GM23338 (cell line): ENCODE data around the gene DUSP18. TPM values are rescaled to one million over a fixed set of nuclear protein-coding genes. Genes with fewer than 3 reads are reported as not detected.
"Not testable (repeated sequence)": the region's sequence is repeated elsewhere in the genome, so short reads cannot be mapped to it uniquely, and the experiment has no call there.

Experiments
- ATAC-seq: fragments of 200-7000 bp; cut with Tn5 transposase; 3 replicates; pipeline ENCODE4 v1.9.1; 2020
- DNase-seq: peaks from one replicate; pipeline ENCODE4 v3.0.0-alpha.2; 2015; ENCODE audit warnings: low spot score
- H2AFZ ChIP-seq: fragments of 200-600 bp; sonication (generic); 2 replicates; pipeline ENCODE4 v1.8.0; 2016; ENCODE audit warnings: antibody characterized with exemption, mild to moderate bottlenecking, moderate library complexity
- H3F3A ChIP-seq: fragments of 200-600 bp; sonication (generic); replicated peaks from 2 replicates; pipeline ENCODE4 v1.8.0; 2017; ENCODE audit warnings: antibody characterized with exemption, mixed run types, low read depth
- H3K27ac ChIP-seq: fragments of 200-600 bp; sonication (generic); 2 replicates; pipeline ENCODE4 v1.6.1; 2016; ENCODE audit warnings: low read depth
- H3K27me3 ChIP-seq: fragments of 200-600 bp; sonication (generic); 2 replicates; pipeline ENCODE4 v1.8.0; 2016; ENCODE audit warnings: mild to moderate bottlenecking, mixed run types, moderate library complexity; ENCODE audit not compliant: insufficient read depth
- H3K36me3 ChIP-seq: fragments of 200-600 bp; sonication (generic); 2 replicates; pipeline ENCODE4 v1.8.0; 2016; ENCODE audit warnings: mild to moderate bottlenecking; ENCODE audit not compliant: insufficient read depth
- H3K4me1 ChIP-seq: fragments of 200-600 bp; sonication (generic); 2 replicates; pipeline ENCODE4 v1.8.0; 2016; ENCODE audit warnings: mild to moderate bottlenecking, moderate library complexity; ENCODE audit not compliant: insufficient read depth
- H3K4me2 ChIP-seq: fragments of 200-600 bp; sonication (generic); 2 replicates; pipeline ENCODE4 v1.7.1; 2017; ENCODE audit warnings: mixed run types
- H3K4me3 ChIP-seq: fragments of 200-600 bp; sonication (generic); 2 replicates; pipeline ENCODE4 v1.6.1; 2016; ENCODE audit warnings: mixed run types
- H3K79me2 ChIP-seq: fragments of 200-600 bp; sonication (generic); replicated peaks from 2 replicates; pipeline ENCODE4 v1.8.0; 2017; ENCODE audit warnings: mild to moderate bottlenecking; ENCODE audit not compliant: insufficient read depth
- H3K9me2 ChIP-seq: fragments of 200-600 bp; sonication (generic); 2 replicates; pipeline ENCODE4 v1.8.0; 2017; ENCODE audit not compliant: insufficient read depth
- H4K20me1 ChIP-seq: fragments of 200-600 bp; sonication (generic); replicated peaks from 2 replicates; pipeline ENCODE4 v1.8.0; 2017; ENCODE audit warnings: mild to moderate bottlenecking; ENCODE audit not compliant: insufficient read depth
- H3K27ac Mint-ChIP-seq: 2 replicates; pipeline ENCODE4 v1.8.0; 2020; ENCODE audit warnings: inconsistent platforms, mild to moderate bottlenecking, moderate library complexity, mixed read lengths
- H3K27me3 Mint-ChIP-seq: 3 replicates; pipeline ENCODE4 v1.8.0; 2022; ENCODE audit warnings: low read depth, mild to moderate bottlenecking, moderate library complexity, mixed read lengths, inconsistent platforms; ENCODE audit not compliant: insufficient read depth, poor library complexity
- H3K36me3 Mint-ChIP-seq: 3 replicates; pipeline ENCODE4 v1.8.0; 2021; ENCODE audit warnings: low read depth, mild to moderate bottlenecking, inconsistent platforms, moderate library complexity, mixed read lengths
- H3K4me1 Mint-ChIP-seq: 3 replicates; pipeline ENCODE4 v1.8.0; 2020; ENCODE audit warnings: mild to moderate bottlenecking, inconsistent platforms, mixed read lengths
- H3K4me3 Mint-ChIP-seq: 3 replicates; pipeline ENCODE4 v1.8.0; 2021; ENCODE audit warnings: moderate library complexity, mild to moderate bottlenecking, inconsistent platforms, mixed read lengths
- H3K9me3 Mint-ChIP-seq: 3 replicates; pipeline ENCODE4 v1.8.0; 2020; ENCODE audit warnings: moderate library complexity, mild to moderate bottlenecking, inconsistent platforms, mixed read lengths
- POLR2AphosphoS5 ChIP-seq: IDR thresholded peaks from 2 replicates; pipeline ENCODE4 v1.6.1; 2016; ENCODE audit warnings: antibody characterized with exemption, low read depth
- polyA plus RNA-seq: library from polyadenylated mRNA; unstranded; fragments of >200 nt; fragmentation: Nextera tagmentation; extraction: Ambion mirVana; gene quantifications from 2 replicates; pipeline ENCODE4 v1.2.1, GENCODE V29; 2016
- total RNA-seq: library from RNA; depleted of rRNA; stranded (reverse); fragments of >200 nt; shearing (Covaris generic); gene quantifications from 2 replicates; pipeline ENCODE4 v1.2.3, GENCODE V29; 2014
- TF ChIP-seq, protein P1 (sequence below): IDR thresholded peaks from 2 replicates; pipeline ENCODE4 v1.6.1; 2016; ENCODE audit warnings: antibody characterized with exemption
- TF ChIP-seq, protein P2 (sequence below), 2 experiments: fragments of 200-600 bp in 1 of 2; sonication (generic) in 1 of 2; conservative IDR thresholded peaks; 2 replicates each; pipeline versions ENCODE4 v1.5.1 to v1.6.1; 2016 to 2017; ENCODE audit warnings: antibody characterized with exemption in 2 of 2, low read depth in 2 of 2, mild to moderate bottlenecking in 2 of 2, moderate library complexity in 1 of 2

DUSP18 gene
- total and polyA plus RNA-seq, 2 experiments from 2014 or later = 2.2 to 2.7 TPM

DNA sequence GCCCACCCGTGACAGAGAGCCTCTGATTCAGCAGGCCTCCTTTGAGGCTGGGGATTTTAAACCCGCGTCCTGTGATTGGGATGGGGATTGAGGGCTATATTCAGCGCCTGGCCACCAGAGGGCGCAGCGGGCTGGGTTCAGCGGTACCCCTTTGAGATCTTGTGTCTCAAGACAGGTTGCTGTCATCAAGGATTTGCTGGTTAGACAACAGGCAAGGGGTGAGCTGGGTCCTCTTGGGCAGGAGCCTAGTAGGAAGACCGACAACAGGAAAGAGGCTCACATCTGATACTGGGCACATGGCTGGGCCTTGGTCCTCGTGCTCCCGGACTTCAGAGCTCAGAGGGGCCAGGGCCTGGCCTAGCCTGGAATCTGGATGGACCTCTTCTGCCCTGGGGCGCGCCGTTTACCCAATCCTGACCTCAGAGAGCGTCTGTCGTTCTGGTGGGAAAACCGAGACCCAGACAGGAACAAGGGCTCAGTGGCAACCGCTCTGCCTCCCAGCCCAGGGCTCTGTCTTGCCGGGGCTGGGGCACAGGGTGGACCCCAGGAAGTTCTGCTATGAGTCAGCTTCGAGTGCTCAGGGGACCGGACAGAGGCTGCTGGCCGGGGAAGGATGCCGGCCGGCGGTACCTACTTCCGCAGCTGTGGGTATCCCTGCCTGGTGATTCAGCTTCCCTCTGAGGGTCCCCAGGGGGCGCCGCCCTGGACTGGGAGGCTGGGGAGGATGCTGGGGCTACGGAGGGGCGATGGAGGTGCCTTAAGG, 33.0 kb downstream of the DUSP18 start:
- Histone ChIP-seq H3K36me3 (peaks cover 2% of the 10 kb centered on the region; the same call in 1 of the 2 replicates), H3K9me2 (no peaks in the 10 kb centered on the region), H3F3A (0 out of 2 replicates have a peak, but pooled peaks cover 2% of the 10 kb centered on the region), H3K27ac (no peak overlapping the region), H3K4me3 (peak overlapping the region; percentile 80), H3K4me2 (peak overlapping the region; percentile 97), H3K27me3 (0 out of 2 replicates have a peak, but pooled peaks cover 3% of the 10 kb centered on the region), H3K4me1 (peaks cover 10% of the 10 kb centered on the region; the same call in 1 of the 2 replicates), H2AFZ (peak overlapping the region; percentile 99), H4K20me1 (no peaks in the 10 kb centered on the region), H3K79me2 (no peaks in the 10 kb centered on the region)
- DNase-seq (peak; percentile 91), ATAC-seq (peak; percentile 61)
- peaks cover 29% of the 10 kb centered on the region for H3K36me3 Mint-ChIP-seq
- peaks cover 20% of the 10 kb centered on the region for H3K27me3 Mint-ChIP-seq
- TF ChIP-seq, protein P1, sequence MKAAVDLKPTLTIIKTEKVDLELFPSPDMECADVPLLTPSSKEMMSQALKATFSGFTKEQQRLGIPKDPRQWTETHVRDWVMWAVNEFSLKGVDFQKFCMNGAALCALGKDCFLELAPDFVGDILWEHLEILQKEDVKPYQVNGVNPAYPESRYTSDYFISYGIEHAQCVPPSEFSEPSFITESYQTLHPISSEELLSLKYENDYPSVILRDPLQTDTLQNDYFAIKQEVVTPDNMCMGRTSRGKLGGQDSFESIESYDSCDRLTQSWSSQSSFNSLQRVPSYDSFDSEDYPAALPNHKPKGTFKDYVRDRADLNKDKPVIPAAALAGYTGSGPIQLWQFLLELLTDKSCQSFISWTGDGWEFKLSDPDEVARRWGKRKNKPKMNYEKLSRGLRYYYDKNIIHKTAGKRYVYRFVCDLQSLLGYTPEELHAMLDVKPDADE = no peak
- TF ChIP-seq, protein P2, sequence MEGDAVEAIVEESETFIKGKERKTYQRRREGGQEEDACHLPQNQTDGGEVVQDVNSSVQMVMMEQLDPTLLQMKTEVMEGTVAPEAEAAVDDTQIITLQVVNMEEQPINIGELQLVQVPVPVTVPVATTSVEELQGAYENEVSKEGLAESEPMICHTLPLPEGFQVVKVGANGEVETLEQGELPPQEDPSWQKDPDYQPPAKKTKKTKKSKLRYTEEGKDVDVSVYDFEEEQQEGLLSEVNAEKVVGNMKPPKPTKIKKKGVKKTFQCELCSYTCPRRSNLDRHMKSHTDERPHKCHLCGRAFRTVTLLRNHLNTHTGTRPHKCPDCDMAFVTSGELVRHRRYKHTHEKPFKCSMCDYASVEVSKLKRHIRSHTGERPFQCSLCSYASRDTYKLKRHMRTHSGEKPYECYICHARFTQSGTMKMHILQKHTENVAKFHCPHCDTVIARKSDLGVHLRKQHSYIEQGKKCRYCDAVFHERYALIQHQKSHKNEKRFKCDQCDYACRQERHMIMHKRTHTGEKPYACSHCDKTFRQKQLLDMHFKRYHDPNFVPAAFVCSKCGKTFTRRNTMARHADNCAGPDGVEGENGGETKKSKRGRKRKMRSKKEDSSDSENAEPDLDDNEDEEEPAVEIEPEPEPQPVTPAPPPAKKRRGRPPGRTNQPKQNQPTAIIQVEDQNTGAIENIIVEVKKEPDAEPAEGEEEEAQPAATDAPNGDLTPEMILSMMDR (conservative IDR thresholded peaks at IDR 0.05; ENCODE audit: low read depth in 2 of 2) = peak; percentile 95 to 97
- H3K27ac Mint-ChIP-seq = no peak overlapping the region
- peaks cover 17% of the 10 kb centered on the region for H3K4me1 Mint-ChIP-seq
- H3K9me3 Mint-ChIP-seq = peaks cover 17% of the 10 kb centered on the region
- peak overlapping the region; percentile 68 for H3K4me3 Mint-ChIP-seq

- H3K79me2 ChIP-seq, H4K20me1 ChIP-seq, H3K4me3 ChIP-seq, H3K9me2 ChIP-seq, H3K4me1 ChIP-seq, H3K27ac Mint-ChIP-seq, H3K4me3 Mint-ChIP-seq, H3K36me3 ChIP-seq, H3K4me2 ChIP-seq, DNase-seq, H3K27me3 ChIP-seq, H2AFZ ChIP-seq, H3F3A ChIP-seq, ATAC-seq, H3K27ac ChIP-seq: not testable (repeated sequence)
- H3K4me1 Mint-ChIP-seq = peaks cover 14% of the 10 kb centered on the region
- H3K36me3 Mint-ChIP-seq = peaks cover 17% of the 10 kb centered on the region
- H3K27me3 Mint-ChIP-seq = peaks cover 22% of the 10 kb centered on the region
- peaks cover 12% of the 10 kb centered on the region for H3K9me3 Mint-ChIP-seq
These were observed 36.2 kb downstream of the DUSP18 start for GRCh38 chr22:30631469-30631868.

DNA sequence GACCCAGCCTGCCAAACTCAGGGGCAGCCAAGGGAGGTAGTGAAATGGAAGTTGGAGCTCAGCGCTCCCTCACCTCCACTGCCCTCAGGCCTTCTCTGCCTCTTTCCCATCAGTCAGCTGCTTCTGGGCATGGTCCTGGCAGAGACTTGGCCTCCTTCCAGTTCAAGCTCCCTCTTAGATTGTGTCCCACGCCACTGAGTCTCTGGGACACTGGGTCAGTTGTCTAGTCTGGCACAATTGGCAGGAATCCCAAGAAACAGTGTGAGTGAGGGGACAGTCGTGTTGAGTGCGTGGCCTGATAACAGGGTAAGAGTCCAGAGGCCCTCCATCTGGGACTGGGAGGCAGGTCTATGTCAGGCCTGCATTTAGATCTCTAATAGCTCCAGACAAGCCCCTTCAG, 39.2 kb downstream of the DUSP18 start:
- no peak overlapping the region for H3K4me3 Mint-ChIP-seq
- Histone ChIP-seq H3K36me3 (peaks cover 3% of the 10 kb centered on the region; the same call in 1 of the 2 replicates), H3K9me2 (no peaks in the 10 kb centered on the region), H3K27me3 (no peaks in the 10 kb centered on the region), H3K79me2 (no peaks in the 10 kb centered on the region), H3F3A (no peaks in the 10 kb centered on the region), H2AFZ (no peak overlapping the region), H3K27ac (no peak overlapping the region), H3K4me1 (no peaks in the 10 kb centered on the region), H3K4me3 (no peak overlapping the region), H3K4me2 (no peak overlapping the region), H4K20me1 (no peaks in the 10 kb centered on the region)
- H3K36me3 Mint-ChIP-seq = peaks cover 27% of the 10 kb centered on the region
- H3K27ac Mint-ChIP-seq = no peak overlapping the region
- H3K4me1 Mint-ChIP-seq = peaks cover 4% of the 10 kb centered on the region; the same call in 2 of the 3 replicates
- DNase-seq (no peak), ATAC-seq (no peak)
- H3K9me3 Mint-ChIP-seq = peaks cover 12% of the 10 kb centered on the region
- peaks cover 19% of the 10 kb centered on the region for H3K27me3 Mint-ChIP-seq
- TF ChIP-seq, protein P2 (conservative IDR thresholded peaks at IDR 0.05; ENCODE audit: low read depth in 2 of 2) = no peak
- 0 out of 2 replicates have a peak, but pooled peaks have one; percentile 7 for TF ChIP-seq POLR2AphosphoS5
